Stimulated activated CD8-positive, alpha-beta memory T cell treated with anti-CD3 and anti-CD28 coated beads, Interleukin-4, amount 100 ng/mL, for 24 hours (primary cell): Measurements from ENCODE around the gene PCDHGB6.
"Not testable (repeated sequence)": the region's sequence is repeated elsewhere in the genome, so short reads cannot be mapped to it uniquely, and the experiment has no call there.

Experiments used
- DNase-seq: peaks from one replicate; pipeline ENCODE4 v3.0.0-alpha.2; 2020; ENCODE audit warnings: low read depth

The PCDHGB6 gene

GRCh38 chr5:141407790-141408505 is at the start of gene PCDHGB6:
Gene PCDHGB6 (plus strand): TSS chr5:141408021. CDS start chr5:141408203, 182 bp downstream.
- DNase-seq, result not testable (repeated sequence)

- no peak for DNase-seq
These were observed 47.9 kb upstream of the PCDHGB6 start, which contains the start of gene PCDHGB2 for GRCh38 chr5:141359790-141360426. Gene PCDHGB2 (plus strand): TSS chr5:141359994. CDS start chr5:141360136, 142 bp downstream.

- no peak for DNase-seq
These were observed 47.1 kb upstream of the PCDHGB6 start for GRCh38 chr5:141360685-141361084.

GRCh38 chr5:141362719-141363118 is 45.1 kb upstream of the PCDHGB6 start:
- no peak for DNase-seq

GRCh38 chr5:141363952-141364660 is 43.7 kb upstream of the PCDHGB6 start, which contains the start of gene PCDHGA5:
Gene PCDHGA5 (plus strand): TSS chr5:141364162. CDS start chr5:141364331, 169 bp downstream.
- no peak for DNase-seq

GRCh38 chr5:141366016-141366896 is 41.6 kb upstream of the PCDHGB6 start:
- DNase-seq, result no peak

GRCh38 chr5:141369994-141370848 is 37.6 kb upstream of the PCDHGB6 start, which contains the start of gene PCDHGB3:
Gene PCDHGB3 (plus strand): TSS chr5:141370242. CDS start chr5:141370395, 153 bp downstream.
- DNase-seq, result no peak

GRCh38 chr5:141371572-141372475 is 36.0 kb upstream of the PCDHGB6 start:
- no peak for DNase-seq

GRCh38 chr5:141373673-141374317 is 34.0 kb upstream of the PCDHGB6 start, which contains the start of gene PCDHGA6:
Gene PCDHGA6 (plus strand): TSS chr5:141373891. CDS start chr5:141374084, 193 bp downstream.
- DNase-seq, result no peak

- no peak for DNase-seq
These were observed 33.2 kb upstream of the PCDHGB6 start for GRCh38 chr5:141374627-141375026.

- DNase-seq, result not testable (repeated sequence)
These were observed 32.2 kb upstream of the PCDHGB6 start for GRCh38 chr5:141375444-141376155.

- DNase-seq, result no peak
These were observed 25.1 kb upstream of the PCDHGB6 start, which contains the start of gene PCDHGA7 for GRCh38 chr5:141382469-141383294. Gene PCDHGA7 (plus strand): TSS chr5:141382742. CDS start chr5:141382900, 158 bp downstream.

- no peak for DNase-seq
These were observed 24.5 kb upstream of the PCDHGB6 start for GRCh38 chr5:141383345-141383744.

- DNase-seq, result no peak
These were observed 23.2 kb upstream of the PCDHGB6 start for GRCh38 chr5:141384471-141385267.

GRCh38 chr5:141387557-141388311 is 20.1 kb upstream of the PCDHGB6 start, which contains the start of gene PCDHGB4:
Gene PCDHGB4 (plus strand): TSS chr5:141387698. CDS start chr5:141387885, 187 bp downstream.
- DNase-seq, result not testable (repeated sequence)
